T-helper 2 cell treated with Interferon-gamma antibody and Interleukin-4, amounts not matched to agents 100 ng/mL and 5 ng/mL, for 36 hours (primary cell): ENCODE data around the gene ZZZ3. TPM values are rescaled to one million over a fixed set of nuclear protein-coding genes. Genes with fewer than 3 reads are reported as not detected.

Experiments
- total RNA-seq: library from RNA; stranded (reverse); gene quantifications from 2 replicates; pipeline ENCODE4 v1.2.3, GENCODE V29; 2022

Gene ZZZ3
- total RNA-seq, 1 donor from 2014 or later: 39.8 TPM

Other genes with a start within 250 kb of the ZZZ3 start
- 47.6 and 52.3 TPM in 2 replicates for gene USP33, start 77.2 kb upstream of the ZZZ3 start, total RNA-seq
- 8.6 and 9.2 TPM in 2 replicates for gene MIGA1, start 97.0 kb upstream of the ZZZ3 start, total RNA-seq
- 1.7 and 1.9 TPM in 2 replicates for gene NEXN, start 206.0 kb upstream of the ZZZ3 start, total RNA-seq